GM18526 (cell line): ENCODE measurements around the gene NECAB3.

Source experiments
- POLR2A ChIP-seq: IDR thresholded peaks from 3 replicates; pipeline ENCODE4 v1.6.1; 2011; ENCODE audit not compliant: insufficient read length; ENCODE audit errors: extremely low read depth

Gene NECAB3

GRCh38 chr20:33663161-33664084 is 10.8 kb downstream of the NECAB3 start:
- TF ChIP-seq POLR2A, result peak; percentile 92

GRCh38 chr20:33662172-33662571 is 12.1 kb downstream of the NECAB3 start, which contains the start of gene C20orf144:
Gene C20orf144 (plus strand): TSS chr20:33662327. CDS start chr20:33662346, 19 bp downstream.
- no peak for TF ChIP-seq POLR2A

DNA sequence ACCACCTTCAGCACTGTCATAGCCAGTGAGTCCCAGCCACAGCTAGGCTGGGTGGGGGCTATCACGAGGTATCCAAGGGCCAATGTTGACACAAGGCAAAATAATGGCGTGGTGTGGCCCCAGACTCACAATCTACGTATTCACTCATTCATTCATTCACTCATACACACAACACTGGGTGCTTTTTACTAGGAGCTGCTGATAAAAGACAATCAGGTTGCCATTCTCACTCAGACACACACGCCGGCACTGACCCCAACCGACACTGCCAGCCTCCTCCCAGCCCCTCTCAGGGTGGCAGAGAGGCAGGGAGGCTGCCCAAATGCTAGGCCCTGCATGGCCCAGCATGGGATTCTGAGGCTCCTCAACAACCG is 13.6 kb downstream of the NECAB3 start:
- no peak for TF ChIP-seq POLR2A

DNA sequence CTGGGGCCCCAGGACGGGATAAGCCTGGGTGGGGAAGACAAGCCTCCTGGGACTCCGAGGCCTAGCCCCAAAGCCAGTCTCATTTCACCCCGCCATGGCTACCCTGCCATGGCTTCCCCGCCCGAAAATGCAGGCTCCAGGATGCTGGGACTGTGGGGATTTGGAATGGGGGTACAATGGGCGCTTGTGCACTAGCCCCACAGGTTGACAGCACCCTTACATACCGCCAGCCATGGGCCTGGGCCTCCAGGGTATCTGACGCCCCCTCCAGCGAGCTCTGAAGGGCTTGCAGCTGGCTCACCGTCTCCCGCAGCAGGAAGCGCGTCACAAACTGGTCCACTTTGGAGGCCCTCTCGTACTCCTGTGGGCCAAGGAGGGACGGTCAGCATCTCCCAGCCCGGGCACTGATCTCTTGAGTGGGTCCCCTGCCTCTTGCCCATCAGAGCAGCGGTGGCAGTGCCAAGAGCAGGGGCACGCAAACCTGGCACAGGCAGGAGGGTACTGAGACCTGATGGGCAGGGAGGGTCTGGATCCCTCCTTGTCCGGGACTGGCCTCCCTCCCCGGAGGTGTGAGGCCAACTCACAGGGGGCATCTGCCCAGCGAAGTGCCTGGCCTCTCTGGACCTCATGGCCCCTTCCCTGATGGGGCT is 14.1 kb downstream of the NECAB3 start:
- no peak for TF ChIP-seq POLR2A

DNA sequence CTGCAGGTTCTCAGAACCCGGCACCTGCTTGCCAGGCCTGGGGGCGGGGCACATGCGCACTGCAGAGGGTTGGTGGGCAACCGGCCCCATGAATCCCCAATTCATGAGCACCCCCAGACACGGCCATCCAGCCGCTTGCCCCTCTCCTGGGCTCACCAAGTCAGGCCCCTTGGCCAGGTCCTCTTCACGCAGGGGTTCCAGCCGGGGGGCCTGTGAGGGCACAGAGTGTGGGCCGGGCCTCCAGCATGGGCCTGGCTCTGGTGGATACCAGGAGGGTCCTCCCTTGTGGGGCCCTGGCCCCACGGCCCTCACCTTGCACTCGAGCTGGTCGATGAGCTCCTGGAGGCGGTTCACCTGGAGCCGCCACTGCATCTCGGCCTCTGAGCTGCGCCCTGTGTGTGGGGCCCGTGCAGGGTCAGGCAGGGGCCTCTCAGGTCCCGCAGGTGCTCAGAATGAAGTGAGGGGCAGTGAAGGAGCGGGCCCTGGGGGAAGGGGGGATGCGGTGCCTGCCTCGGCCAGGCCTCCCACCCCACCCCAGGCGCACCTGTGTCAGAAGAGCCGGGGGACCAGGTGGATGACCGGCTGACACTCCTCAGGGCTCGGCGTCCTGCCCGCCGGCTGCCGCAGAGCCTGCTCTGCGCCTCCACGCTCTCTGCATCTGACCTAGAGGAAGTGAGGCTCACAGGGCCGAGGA is 14.7 kb downstream of the NECAB3 start:
- no peak for TF ChIP-seq POLR2A

- TF ChIP-seq POLR2A, result no peak
Observed at GRCh38 chr20:33658929-33659328, 15.3 kb downstream of the NECAB3 start.

DNA sequence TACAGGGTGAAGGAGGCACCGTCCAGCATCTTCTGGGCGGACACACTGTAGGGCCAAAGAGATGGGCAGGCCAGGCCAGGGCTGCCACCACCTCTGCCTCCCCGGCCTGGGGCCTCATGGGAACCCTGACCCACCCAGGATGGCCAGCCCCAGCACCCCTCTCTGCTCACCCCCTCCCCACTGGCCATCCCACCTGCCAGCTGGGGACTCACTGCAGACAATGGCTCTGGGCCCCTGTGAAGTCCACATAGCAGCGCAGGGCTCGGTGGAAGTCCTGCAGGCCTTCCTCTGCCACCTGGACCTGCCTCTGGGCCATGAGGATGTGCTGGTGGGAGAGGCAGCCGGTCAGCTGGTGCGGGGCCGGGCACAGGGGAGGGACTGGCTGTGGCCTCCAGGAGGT is 15.7 kb downstream of the NECAB3 start:
- TF ChIP-seq POLR2A, result no peak

- TF ChIP-seq POLR2A, result no peak
Observed at GRCh38 chr20:33657704-33658095, 16.5 kb downstream of the NECAB3 start.

DNA sequence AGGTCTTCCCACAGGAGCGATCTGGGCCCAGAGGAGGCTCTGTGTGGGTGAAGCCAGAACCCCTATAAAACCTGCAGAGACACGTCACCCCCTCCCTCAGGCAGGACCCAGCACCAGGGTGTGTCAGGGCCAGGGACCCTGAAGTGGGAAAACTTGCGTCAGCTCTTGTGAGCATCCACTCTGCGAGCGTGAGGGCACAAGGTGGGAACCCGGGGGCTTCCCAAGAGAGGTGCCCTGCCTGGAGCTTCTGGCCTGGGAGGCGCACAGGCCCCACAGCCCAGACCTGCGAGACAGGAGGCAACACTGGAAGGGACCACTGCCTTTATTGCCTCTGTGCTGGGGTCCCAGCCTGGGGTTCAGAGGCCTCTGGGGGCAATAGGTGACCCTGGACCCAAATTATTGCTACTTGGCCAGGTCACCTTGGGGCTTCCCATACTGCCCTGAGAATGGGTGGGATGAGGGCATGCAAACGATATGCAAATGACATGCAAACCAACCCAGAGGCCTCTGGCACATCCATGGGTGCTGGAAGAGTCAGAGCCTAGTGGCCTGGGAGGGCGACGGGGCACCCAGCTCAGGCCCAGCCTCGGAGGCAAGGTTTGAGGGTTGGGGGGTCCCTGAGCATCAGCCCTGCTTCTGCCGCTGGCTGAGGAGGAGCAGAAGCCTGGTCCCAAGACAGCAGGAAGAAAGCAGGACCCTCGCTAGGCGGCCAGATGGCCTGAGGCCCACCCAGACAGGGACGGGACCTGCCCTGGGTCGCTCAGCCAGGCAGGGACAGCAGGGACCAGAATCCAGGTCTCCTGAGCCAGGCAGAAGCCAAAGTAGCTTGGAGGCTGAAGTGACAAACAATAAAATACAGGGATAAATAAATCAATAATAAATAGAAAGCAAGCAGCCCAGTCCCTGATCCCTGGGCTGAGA is 17.2 kb downstream of the NECAB3 start:
- TF ChIP-seq POLR2A, result no peak

DNA sequence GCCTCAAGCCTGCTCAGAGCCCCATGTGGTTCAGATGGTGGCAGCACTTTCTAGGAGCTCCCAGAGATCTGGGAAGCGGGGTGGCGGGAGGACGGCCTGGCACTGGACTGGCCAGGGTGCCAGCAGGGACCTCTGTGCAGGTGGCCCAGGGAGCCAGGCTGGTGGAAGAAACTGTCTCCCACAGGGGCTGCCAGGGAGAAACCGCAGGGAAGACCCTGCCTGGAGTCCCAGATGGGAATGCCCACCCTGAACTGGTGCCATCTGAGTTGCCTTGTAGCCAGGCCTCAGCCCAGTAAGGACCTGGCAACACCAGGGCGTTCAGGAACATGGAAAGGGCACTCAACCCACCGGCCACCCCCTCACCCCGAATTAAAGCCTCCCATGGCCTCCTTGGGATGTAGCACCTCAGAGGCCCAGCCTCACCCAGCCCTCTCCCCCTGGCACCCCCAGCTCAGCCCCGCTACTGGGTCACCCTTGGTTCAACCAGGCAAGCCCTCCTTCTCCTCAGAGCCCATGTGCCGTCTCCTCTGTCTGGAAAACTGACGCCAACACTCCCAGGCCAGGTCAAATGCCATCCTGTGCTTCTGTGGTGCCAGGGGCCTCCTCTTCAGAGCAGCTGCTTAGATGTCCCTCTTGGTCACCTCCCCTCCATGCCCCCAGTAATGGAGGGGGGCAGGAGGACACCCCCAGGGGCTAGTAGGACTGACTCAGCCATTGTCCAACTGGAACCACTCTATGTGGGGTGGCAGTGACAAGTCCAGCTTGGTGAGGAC is 18.0 kb downstream of the NECAB3 start:
- TF ChIP-seq POLR2A, result no peak

DNA sequence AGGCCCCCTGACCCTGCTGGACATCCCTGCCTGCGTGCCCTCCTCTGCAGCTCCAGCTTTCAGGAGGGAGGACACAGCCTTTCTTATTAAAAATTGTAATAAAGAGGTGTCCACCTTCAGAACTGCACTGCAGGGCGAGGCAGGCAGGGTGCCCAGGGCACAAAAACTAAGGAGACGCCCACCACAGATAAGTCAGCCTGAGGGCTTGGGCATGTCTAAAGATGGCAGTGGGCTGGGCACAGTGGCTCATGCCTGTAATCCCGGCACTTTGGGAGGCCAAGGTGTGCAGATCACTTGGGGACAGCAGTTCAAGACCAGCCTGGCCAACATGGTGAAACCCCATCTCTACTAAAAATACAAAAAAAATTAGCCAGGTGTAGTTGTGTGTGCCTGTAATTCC is 19.1 kb downstream of the NECAB3 start:
- no peak for TF ChIP-seq POLR2A

- no peak for TF ChIP-seq POLR2A
Observed at GRCh38 chr20:33654680-33655161, 19.5 kb downstream of the NECAB3 start.

- TF ChIP-seq POLR2A, result no peak
Observed at GRCh38 chr20:33653900-33654596, 20.2 kb downstream of the NECAB3 start.
